Right hindlimb (tissue), 1 donor: Measurements from ENCODE around the gene TACR2.
"Not testable (repeated sequence)": the region's sequence is repeated elsewhere in the genome, so short reads cannot be mapped to it uniquely, and the experiment has no call there.

Source experiments
- DNase-seq: peaks from one replicate; pipeline ENCODE4 v3.0.0-alpha.2; 2018

TACR2 gene

GRCh38 chr10:69416695-69417094 lies at the start of gene TACR2:
Gene TACR2 (minus strand): TSS chr10:69416918. CDS start chr10:69416323, 595 bp downstream.
- no peak for DNase-seq

DNA sequence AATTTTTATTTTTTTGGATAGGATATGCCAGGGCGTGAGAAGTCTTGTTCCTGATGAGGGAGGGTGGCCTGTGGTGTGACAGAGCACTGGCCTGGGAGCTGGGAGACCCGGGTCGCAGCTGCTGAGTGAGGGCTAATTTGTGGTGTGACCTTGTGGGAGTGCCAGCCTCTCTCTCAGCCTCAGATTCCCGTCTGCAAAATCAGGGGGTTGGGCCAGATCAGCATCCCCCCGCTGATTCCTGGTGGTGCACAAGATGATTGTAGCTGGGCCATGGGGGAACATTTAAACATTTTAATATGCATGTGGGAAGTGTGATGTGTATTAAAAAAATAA lies 49.4 kb upstream of the TACR2 start:
- no peak for DNase-seq

DNA sequence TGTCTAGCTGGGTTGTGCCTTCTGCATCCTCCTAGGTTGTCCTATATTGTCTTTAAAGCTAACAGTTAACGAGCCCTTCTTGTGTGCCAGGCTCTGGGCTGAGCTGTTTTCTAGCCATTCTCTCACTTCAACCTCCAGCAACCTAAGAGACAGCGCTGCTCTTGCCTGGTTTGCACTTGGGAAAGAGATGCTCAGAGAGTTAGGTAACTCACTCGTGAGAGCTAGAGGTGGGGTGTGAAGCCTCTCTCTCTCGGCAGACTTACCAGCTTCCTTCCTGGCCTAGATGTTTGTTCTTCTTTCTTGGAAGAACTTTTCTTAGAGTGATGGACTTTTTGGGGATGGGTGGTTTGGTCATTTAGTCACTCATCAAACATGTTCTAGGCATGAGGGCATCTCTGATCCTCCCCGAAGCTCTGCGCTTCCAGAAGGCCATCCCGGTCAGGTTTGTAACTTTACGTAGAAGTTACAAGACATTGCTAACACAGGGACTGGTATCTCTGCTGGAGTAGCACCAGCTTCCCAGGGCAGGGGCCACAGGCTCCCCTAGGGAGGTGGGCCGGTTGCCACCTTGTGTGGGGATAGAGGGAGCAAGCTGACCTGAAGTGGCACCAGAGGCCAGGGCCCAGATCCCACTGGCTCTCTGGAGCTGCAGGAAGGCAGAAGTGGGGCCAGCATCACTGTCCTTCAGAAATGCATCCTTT lies 48.9 kb upstream of the TACR2 start:
- no peak for DNase-seq

- no peak for DNase-seq
Measured at GRCh38 chr10:69464801-69465401, 48.2 kb upstream of the TACR2 start.

DNA sequence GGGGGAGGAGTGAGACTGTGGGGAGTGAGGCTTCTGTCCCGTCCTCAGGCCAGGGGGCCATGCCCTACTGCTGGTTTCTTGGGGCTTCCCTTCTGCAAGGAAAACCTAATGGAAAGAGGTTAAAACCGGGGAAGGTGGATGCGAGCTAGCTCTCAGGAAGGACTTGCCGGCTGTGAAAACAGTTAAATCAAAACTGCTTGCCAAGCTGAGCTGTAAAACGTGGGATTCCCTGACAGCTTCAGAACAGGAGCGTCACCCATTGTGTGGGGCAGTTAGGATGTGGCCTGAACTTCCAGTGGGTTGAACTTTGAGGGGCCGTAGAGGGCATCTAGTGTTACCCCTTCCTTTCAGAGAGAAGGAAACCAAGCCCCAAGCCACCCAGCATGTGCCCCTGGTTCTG lies 47.7 kb upstream of the TACR2 start:
- no peak for DNase-seq

GRCh38 chr10:69463886-69464285 lies 47.2 kb upstream of the TACR2 start:
- no peak for DNase-seq

DNA sequence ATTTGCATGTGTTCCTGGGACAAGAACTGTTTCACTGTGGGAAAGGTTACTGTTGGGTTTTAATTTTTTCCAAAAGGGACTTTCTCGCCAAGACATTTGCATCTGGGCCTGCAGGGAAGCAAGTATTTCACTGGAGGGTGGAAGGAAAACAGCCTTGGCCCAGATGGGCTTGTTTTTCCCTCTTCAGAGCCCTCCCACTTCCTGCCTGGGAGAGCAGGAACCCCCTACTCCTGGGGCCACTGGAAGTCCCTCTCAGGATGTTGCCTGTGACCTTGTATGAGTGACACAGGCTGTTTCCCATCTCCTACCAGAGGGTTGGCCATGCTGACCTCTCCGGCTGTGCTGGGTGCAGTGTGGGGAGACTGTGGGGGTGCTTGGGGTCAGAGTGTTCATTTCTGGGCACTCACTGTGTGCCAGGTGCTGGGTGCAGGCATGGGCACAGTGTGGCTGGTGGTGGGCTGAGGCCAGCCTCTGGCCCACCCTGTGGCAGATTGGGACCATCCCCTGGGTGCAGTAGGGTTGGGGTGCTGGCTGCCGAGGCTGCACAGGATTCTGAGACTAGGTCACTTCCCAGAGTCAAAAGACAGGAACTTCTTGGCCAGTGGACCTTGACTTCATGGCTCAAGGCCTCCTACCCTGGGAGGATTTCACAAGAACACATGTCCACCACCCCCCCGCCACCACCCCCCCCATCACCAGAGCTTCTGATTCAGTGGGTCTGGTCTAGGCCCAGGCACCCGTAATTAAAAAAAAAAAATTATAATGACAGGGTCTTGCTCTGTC lies 44.7 kb upstream of the TACR2 start:
- DNase-seq: no peak

DNA sequence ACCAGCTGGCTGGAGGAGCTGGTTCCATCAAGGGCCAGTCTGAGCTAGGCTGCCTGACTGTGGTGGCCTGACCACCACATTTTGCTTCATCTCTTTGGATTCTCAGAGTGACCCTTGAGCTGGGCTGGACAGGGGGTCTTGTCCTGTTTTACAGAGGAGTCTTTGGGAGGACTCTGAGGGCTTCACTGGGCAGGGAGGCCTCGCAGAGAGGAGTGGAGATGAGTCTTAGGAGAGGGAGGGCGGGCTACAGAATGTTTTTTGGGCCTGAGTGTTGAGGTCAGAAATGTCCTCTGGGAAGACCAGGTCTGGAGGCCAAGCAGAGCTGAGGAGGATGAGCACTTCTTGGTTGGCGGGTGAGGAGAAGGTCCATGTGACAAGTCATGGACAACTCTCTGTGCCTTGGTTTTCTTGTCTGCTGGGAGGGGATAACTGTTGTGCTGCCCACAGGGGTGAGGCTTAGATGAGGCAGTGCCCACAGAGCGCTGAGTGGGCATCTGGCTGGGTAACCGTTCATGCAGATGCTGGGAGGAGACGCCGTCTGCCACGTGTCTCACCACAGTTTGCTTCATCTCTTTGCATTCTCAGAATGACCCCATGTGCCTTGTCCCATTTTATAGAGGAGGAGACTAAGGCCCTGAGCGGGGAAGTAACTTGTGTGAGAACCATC lies 44.0 kb upstream of the TACR2 start:
- DNase-seq: no peak

DNA sequence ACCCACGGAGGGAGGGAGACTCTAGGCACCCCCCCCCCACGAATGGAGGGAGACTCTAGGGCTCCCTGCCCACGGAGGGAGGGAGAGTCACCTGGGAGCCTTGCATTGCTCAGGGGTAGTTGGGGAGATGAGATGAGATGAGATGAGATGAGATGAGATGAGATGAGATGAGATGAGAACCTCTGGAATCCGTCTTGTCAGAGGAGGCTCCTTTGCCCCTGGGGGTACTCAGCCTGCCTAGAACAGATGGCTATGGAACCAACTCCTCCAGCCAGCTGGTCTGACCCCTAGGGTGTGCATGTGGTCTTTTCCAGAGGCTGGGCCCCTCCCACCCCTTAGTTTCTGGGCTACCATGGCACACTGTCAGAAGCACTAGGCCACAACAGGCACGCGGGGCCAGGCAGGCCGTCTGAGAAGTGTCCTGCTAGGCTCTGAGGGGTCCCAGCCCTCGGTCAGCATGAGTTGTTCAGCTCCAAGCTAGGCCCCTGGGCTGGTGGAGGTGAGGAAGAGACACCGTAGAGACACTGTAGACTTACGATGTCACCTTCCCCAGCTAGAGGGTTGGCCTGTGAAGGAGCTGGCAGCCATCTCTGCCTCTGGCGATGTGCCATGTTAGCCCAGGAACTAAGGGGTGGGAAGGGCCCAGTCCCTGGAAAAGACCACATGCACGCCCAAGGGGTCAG lies 43.3 kb upstream of the TACR2 start:
- no peak for DNase-seq

- DNase-seq: no peak
Measured at GRCh38 chr10:69459101-69459790, 42.5 kb upstream of the TACR2 start.

- no peak for DNase-seq
Measured at GRCh38 chr10:69458430-69459100, 41.8 kb upstream of the TACR2 start.

DNA sequence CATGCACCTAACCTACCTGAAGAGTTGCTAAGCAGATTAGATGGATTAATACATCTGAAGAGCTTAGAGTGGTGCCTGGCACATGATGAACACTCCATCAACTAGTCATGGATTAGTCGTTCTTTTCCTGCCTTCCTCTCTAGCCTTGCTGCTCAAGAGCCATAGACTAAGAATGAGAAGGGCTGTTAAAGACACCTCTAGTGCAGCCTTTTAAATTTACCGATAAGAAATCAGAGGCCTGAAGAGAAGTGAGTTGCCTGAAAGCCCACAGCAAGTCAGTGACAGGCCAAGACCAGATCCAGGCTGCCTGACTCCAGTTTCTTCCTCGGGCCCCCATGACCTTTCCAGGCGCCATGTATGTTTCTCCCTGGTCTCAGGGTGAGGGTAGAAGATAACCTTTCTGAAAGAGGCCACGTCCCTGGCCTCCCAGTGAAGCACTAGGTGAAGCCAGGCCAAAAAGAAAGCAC lies 41.1 kb upstream of the TACR2 start:
- no peak for DNase-seq

GRCh38 chr10:69456880-69457693 lies 40.4 kb upstream of the TACR2 start:
- DNase-seq: no peak

DNA sequence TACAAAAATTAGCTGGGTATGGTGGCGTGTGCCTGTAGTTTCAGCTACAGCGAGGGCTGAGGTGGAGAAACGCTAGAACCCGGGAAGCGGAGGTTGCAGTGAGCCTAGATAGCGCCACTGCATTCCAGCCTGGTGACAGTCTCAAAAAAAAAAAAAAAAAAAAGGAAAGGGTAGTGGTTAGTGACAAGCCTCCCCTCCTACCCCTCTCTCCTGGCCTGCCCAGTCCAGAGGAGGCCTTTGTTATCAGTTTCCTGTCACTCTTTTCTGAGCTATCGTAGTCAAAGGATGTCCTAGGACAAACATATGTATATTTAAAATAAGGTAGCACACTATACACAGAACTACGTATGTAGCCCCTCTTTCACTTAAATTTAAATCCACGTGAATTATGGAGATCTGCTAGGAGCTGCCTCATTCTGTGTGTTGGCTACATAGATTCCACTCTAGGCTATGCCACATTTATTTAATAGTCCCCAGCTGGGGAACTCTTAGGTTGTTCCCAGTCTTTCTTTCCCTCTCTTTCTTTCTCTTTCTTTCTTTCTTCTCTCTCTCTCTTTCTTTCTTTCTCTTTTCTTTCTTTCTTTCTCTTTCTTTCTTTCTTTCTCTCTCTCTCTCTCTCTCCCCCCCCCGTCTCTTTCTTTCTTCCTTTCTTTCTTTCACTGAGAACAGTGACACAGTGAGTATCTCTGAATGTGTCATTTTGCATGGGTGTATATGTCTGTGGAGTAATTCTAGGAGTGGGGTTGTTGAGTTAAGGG lies 38.5 kb upstream of the TACR2 start:
- no peak for DNase-seq

- no peak for DNase-seq
Measured at GRCh38 chr10:69453795-69454194, 37.1 kb upstream of the TACR2 start.

DNA sequence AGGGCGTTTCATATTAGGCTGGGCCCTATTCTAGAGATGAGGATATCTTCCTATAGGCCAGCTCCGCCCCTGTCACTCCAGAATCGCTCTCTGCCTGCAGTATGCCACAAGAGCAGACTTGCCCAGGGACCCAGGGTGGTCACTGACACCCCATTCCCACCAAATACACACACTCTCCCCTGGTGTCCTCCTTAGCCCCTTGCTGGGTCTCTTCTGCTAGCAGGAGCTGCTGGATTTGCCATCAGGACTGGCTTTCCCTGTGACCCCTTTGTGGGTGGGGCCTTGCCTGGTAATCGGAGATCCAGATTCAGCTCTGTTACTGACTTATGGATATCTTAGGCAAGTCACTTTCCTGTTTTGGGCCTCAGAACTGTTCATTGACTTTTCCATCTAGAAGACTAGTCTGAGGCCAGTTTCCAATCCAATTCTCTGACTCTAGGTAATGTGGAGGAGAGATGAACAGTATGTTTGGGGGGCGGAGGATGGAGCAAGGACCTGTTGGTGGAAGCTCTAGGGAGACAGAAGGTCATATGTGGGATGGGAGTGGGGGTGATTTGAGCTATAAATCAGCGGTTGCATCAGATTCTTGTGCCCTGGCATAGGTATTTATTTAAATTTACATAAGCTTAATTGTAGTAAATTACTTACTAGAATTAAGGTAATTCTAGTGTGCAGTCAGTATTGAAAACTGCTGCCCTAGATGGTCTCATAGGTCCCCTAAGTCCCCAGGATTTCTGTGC lies 36.1 kb upstream of the TACR2 start:
- DNase-seq: no peak

DNA sequence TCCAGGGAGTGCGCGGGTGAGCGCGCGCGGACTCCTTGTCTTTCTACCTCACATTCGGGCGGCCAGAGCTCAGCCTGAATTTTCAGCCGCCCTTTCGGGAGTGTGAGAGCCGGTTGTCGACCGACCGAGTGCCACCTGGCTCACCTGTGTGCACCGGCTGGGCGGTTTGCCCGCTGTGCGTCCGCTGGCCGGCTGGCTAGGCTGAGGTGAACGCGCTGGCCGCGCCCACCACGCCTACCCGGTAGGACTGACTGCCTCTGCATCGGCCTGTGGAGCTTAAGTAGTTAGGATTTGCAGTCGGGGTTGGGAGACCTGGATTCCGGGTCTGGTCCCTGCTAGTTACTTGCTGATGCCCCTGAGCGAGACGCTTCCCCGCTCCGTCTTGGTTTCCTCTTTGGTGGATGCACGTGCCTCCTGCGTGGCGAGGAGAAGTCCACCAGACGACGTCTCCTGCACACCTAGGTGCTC lies 35.1 kb upstream of the TACR2 start:
- no peak for DNase-seq

- DNase-seq: peak; percentile 93
Measured at GRCh38 chr10:69451209-69451783, 34.6 kb upstream of the TACR2 start, which contains the start of gene TSPAN15. Gene TSPAN15 (plus strand): TSS chr10:69451465. CDS start chr10:69451595, 130 bp downstream.

DNA sequence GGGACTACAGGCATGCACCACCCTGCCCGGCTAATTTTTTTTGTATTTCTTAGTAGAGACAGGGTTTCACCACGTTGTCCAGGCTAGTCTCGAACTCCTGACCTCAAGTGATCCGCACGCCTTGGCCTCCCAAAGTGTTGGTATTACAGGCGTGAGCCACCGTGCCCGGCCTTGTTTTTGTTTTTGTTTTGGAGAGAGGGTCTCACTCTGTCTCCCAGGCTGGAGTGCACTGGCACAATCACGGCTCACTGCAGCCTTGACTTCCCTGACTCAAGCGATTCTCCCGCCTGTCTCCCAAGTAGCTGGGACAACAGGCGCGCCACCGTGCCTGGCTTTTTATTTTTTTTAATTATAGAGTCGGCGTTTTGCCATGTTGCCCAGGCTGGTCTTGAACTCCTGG lies 33.7 kb upstream of the TACR2 start:
- DNase-seq: not testable (repeated sequence)
